NCI-H128 (cell line): Measurements from ENCODE around the gene ACAN.
"Not testable (repeated sequence)": the region's sequence is repeated elsewhere in the genome, so short reads cannot be mapped to it uniquely, and the experiment has no call there.

ENCODE experiments used
- DNase-seq: peaks from one replicate; lab custom pipeline; 2025; ENCODE audit not compliant: unreplicated experiment; lab: John Stamatoyannopoulos, UW

ACAN gene

DNA sequence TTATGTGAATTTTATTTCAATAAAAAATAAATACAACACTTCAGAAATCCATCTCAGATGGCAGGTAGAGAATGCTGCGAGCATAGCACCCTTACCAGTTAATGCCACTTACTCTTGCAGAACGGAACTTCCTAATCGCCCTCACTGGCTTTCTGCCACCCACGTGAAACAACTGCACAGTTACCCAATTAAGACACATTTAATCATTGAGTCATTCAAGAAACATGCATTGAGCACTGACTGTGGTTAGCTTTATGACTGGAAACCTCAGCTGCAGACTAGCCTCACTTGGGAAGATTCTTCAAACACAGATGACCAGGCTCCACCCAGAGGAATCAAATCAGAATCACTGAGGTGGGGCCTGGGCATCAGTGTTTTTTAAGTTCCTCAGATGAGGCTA lies 115.5 kb downstream of the ACAN start:
- DNase-seq: no peak

DNA sequence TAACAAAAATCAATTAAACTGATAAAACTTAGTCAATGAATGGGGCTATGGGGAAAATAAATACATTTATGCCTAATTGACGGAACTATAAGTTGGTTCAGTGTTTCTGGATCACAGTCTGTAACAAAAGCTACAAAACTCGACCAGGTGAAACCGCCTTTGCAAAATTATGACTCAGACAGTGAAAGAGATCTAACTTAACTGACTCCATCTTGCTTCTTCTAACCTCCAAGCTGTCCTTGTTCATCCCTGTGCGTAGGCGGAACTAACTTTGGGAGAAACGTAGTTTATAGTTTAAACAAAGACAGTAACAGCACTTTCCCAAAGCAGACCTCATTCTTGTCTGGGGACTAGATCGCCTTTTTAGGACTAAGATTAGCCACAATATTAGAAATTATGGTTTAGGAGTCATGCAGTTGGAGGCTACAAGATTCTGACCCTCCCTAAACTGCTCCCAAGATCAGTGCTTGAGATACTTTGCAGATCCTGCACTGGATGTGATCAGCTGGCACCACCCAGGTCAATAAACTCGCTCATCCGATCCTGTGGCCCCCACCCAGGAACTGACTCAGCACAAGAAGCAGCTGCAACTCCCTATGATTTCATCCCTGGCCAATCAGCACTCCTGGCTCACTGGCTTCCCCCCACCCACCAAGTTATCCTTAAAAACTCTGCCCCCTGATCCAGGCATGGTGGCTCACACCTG lies 117.1 kb downstream of the ACAN start:
- DNase-seq: no peak

GRCh38 chr15:88920892-88921435 lies 117.7 kb downstream of the ACAN start:
- DNase-seq: not testable (repeated sequence)
